ENCODE measurements around the gene RAB4A.
A peak's percentile ranks its signal among the peaks of the same experiment; 100 is the strongest.

RAB4A gene, protein sequence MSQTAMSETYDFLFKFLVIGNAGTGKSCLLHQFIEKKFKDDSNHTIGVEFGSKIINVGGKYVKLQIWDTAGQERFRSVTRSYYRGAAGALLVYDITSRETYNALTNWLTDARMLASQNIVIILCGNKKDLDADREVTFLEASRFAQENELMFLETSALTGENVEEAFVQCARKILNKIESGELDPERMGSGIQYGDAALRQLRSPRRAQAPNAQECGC

DNA sequence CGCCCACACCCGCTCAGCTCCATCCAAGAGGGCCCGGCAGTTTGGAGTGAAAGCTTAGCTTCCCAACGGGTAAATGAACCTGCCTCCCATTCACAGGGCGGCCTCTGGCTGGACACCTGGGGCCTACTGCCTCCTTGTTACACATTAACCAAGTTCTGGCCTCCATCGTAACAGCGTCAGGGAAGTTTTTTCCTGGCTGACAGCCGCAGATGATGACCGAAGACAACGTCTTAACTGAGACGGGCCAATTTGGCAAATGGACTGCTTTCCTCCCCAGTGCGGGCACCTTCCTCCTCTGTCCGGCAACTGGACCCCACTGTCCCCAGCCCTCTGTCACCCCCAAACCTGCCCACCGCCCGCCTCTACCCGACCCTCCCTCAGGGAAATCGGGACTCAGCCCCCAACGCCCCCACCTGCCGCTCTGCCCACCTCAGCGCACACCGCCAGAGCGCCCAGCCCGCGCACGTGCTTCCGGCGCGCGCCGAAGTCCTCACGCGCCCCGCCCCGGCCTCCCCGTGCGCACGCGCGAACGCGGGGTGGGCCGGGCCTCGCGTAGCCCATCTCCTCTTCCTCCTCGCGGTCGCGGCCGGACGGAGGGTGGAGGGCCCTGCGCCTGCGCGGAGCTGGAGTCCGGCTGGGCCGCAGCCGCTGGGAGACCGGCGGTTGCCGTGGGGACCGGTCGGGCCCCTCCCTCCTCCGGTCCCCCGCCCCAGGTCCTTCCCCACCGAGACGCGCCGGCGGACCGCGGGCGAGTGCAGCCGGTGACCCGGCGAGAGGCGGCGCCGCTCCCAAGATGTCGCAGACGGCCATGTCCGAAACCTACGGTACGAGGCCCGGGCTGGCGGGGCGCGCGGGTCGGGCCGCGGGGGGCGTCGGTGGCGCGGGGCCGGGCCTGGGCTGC is at the start of gene RAB4A:
RAB4A (plus strand) TSS at position 565 of the 901 bp plus-strand sequence; CDS start at position 794, 229 bp downstream.
- DNase-seq (ENCODE audit: low read depth), result peak; percentile 69

DNA sequence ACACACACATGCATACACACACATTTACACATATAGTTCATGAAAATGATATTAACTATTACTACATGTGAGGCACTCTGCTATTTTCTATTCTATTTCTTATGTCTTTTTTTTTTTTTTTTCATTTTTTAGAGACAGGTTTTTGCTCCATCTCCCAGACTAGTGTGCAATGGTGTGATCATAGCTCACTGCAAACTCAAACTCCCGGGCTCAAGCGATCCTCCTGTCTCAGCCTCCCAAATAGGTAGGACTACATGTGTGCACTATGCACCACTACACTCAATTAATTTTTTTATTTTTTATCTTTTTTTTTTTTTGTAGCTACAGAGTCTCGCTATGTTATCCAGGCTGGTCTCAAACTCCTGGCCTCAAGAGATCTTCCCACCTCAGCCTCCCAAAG is 48.8 kb upstream of the RAB4A start:
- no peak for DNase-seq (ENCODE audit: low read depth)

DNA sequence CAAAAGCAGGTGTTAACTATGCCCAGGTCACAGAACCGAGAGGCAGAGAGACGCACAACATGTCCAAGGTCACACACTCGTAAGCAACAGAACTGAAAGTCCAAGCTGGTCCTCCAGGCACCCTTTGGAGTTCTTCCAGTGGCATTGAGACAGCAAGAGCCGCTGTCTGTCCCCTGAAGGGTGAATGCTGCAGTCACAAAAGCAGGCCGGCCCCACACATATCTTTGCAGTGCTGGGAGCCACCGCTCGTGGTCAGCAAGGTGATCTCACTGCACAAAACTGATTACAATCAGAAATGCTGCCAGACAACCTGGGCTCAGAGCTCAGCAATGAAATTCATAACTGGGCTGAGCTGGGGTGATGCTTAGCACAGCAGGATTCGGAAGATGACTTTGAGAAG is 47.4 kb upstream of the RAB4A start:
- no peak for DNase-seq (ENCODE audit: low read depth)

DNA sequence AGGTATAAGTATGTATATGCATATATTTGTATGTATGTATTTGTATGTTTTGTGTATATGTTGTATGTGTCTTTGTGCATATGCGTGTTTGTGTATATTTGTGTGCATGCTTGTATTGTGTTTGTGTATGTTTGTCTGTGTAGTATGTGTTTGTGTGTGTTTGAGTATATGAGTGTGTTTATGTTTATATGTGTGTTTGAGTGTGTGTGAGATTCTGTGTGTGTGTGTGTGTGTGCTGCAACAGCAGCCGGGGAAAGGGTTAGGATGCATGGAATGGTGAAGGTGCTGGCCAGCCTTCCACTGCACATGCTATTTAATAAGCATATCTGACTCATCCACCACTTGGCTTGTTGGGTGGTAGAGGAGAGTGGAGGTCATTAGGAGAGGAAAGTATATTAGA is 46.6 kb upstream of the RAB4A start:
- DNase-seq (ENCODE audit: low read depth), result no peak

DNA sequence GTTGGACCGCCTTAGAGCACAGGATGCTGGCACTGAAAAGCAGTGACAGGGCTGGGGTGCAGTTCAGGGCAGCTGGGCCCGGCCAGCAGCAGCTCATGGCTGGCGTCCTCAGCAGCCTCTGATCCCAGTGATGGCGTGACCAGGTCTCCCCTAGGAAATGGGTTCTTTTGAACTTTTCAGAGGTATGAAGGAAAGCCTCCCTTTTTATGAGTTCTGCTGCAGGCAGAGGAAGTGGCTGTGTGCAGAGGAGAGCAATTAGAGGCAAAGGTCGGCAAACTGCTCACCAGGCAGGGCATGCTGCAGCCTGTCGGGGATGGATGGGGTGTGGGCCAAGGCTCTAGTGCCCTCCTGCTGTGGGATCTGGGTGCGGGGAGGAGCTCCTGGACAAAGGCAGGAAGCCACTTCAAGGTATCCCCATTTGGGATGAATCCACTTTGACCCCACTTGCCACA is 45.6 kb upstream of the RAB4A start:
- no peak for DNase-seq (ENCODE audit: low read depth)

DNA sequence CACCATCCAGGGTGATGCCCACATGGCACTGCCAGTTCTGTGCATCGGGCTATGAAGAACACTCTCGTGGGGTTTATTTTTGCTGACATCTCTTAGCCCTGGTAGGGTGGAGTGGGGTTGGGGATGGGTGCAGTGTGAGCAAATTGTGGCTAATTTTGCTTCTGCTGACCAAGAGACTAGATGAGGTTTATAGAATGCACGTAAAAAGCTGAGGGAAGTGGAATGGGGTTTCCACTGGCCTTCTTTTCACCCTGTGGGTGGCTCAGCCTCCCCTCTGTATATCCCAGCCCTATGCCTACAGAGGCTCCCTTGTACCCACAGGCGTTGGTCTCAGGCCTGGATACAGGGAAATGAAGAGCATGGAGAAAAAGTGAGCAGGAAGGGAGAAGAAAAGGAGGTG is 44.1 kb upstream of the RAB4A start:
- DNase-seq (ENCODE audit: low read depth), result no peak

DNA sequence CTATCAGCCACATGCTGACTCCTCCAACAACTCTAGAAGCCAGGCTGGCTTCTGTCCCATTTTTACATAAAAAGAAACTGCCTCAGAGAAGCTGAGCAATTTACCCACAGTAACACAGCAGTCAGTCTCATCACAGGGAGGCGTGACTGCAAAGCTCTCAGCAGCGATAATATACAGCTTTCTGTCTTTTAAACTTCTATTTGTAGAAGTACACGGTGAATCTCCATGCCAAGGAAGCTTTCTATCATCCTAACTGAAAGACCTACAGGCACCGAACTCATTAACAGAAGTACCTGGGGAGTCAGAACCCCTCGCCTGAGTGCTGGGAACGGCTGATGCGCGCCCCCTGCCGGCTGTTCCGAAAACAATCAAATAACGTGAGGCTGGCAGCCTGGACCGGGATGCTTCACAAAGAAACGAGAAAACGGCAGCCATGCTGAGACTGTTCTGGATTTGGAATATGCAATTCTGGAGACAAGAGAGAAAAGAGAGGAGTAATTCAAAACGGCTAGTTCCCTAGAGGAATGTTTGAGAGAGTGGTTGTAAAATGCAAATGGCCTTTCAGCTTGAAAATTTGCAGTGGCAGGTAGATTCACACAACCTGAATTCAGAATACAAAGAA is 43.5 kb upstream of the RAB4A start:
- DNase-seq (ENCODE audit: low read depth), result peak; percentile 50

DNA sequence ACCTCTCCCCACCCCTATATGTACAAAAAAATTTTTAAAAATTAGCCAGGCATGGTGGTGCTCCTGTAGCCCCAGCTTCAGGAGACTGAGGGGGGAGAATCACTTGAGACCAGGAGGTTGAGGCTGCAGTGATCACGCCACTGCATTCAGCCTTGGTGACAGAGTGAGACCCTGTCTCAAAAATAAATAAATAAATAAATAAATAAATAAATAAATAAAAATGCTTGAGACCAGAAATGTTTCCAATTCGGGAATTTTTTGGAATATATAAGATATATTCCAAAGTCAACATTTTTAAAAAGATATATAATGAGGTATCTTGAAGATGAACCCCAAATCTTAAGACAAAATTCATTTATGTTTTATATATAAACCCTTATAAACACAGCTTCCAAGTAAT is 42.4 kb upstream of the RAB4A start:
- no peak for DNase-seq (ENCODE audit: low read depth)

DNA sequence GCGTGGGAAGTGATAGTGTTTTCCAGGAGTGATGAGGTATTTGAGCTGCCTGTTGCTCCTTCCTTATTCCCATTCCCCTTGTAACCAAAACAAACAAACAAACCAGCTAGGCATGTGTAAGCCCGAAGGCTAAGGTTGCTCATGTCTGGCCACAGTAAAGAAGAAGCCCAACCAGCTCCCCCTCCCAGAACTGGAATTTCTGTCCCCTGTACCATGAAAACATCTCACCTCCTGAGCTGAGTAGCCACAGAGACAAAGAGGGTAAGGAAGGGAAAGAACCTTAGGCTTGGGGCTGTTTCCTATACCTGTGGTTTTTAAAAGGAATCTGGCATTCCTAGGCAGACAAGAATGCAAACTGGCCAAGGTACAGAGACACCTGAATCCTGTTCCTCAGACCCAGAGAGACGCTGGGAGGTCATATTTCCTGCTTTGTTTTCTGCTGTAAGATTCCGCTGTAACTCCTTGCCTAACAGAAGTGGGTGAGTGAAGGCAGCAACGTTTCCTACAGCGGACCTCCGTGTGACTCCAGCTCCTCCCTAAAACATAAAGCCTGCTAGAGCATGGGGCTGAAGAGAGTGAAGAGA is 41.7 kb upstream of the RAB4A start:
- no peak for DNase-seq (ENCODE audit: low read depth)

DNA sequence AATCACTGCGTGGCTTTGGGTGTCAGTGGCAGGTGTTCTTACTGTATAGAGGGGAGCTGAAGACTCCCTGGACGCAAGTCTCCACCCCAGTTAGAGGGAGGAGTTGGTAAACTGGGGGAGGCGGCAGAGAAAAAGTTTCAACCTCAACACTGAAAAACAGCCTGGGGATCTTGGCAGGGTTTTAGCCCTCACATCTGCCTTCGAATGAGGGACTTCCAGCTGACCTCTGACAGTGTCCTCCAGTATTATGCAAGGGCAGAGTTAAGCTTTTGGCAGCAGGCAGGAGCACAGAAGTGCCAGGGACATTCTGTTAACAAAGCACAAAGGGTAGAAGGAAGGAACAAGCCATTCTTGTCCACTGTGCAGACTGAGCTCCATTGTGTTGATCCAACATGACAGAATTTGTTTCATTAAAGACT is 41.2 kb upstream of the RAB4A start:
- DNase-seq (ENCODE audit: low read depth), result no peak

DNA sequence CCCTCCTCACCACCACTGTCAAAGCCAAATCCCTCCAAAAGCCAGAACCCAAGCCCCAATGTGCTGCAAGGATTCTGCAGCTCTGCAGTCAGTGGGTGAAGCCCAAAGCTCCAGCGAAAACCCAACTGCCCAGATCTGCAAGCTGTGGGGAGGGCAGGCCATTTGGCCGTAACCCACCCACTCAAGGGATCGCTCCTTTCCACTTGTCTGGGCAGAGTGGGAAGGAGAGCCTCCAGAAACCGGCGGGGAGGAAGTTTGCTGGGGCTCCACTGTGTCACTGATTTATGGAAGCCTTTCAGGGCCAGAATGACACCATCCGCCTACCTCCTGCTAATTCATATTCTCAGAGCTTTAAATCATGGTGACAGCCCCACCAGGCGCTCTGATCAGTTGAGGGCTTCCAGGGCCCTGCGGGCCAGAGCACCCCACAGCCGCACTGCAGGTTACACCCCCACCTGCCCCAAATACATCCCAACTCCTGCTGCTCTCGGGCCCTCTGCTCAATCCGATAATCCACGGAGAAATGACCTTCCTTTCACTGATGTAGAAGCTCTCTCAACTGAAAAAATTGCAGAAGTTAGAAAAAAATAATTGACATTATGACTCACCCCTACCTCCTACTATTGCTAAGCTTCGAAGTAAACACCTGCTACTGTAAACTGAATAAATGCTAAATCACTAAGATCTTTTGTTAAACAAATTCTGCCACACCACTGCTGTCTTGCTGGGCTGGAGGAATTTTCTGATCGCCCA is 40.6 kb upstream of the RAB4A start:
- no peak for DNase-seq (ENCODE audit: low read depth)

DNA sequence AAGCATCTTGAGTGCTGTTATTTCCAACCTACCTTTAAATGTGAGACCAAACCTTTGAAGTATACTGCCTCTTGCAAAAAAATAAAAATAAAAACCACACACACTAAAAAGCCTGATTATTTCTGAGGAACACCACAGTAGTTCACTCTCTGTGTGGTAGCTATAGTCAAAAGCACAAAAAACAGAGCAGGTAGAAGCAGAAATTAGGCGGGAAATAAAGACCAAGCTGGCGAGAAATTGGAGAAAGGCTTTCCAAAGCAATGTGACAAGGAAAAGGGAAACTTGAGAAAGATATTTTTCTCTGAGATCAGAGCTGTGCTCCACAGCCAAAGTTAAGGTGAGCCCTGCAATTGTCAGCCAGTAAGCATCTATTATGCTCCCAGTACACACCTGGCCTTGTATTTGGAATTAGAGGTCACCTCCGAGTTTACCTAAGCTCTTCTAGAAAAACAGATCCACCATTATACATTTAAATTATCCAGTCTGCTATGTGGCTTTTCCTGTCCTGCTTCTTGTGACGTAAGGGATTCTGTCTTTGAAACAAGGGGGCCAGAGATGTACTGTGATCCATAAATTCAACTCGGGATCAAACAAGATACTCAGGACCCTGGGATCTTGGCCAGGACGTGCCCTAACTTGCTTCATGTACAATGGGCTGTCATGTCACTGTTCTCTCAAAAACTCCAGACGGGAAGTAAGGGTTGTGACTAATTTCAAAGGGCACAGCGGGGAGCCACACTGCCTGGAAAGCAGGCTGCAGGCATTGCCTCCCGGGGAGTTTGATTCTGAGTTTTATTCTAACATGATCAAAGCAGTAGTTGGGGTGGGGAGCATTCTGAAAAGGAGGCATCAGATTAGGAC is 39.8 kb upstream of the RAB4A start:
- DNase-seq (ENCODE audit: low read depth), result no peak

DNA sequence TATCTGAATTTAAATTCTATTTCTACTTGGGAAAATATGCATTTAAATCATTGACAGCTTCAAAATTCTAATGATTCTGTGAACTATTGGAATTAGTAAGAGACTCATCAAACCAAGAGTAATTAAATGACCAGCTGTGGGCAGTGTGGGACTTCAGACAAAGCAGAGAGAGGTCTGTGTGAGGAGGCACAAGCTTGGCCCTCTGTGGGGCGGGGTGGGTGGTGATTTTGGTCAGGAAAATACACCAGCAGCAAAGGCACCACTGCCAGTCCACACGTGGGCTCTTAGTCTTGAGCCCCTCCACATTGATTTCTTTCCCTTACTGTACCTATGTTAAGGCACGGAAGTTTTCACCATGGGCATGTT is 39.2 kb upstream of the RAB4A start:
- no peak for DNase-seq (ENCODE audit: low read depth)

DNA sequence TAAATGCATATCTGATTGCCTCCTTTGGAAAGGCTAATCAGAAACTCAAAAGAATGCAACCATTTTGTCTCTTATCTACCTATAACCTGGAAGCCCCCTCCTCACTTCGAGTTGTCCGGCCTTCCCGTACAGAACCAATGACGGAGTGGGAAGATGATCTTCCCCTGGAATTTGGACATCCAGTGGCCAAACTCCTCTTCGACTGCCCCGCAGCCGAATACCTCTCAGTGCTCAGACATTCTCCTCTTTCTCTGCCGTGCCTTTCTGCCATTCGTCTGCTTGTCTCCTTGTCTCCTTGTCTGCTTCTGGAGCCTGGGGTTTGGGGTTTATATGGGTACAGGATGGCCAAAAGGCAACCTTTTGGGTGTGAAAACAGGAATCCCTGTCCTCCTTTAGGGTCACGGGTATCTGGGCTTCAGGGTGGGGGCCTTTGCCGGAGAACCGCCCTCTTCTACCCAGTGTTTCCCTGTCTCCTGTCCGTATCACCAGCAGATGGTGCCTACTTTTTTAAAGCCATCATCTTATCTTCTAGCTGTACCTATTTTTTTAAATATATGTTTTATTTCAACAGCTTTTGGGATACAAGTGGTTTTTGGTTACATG is 35.9 kb upstream of the RAB4A start:
- DNase-seq (ENCODE audit: low read depth), result no peak

DNA sequence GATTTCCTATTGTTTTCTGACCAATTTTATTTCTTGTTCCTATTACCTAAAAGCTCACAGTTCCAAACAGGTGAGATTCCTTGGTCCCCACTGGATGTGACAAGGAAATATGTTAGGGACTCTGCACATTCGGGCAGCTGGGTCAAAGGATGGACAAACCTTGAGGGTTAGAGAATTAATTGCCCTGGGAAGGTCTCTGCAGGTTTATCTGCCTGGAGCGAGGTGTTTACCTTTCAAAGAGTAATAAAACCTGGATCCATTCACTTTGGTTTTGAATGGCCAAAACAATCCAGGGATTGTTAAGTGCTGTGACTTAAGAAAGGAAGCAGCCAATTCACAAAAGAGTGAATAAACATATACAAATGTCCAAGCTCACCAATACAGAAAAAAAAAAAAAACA is 33.6 kb upstream of the RAB4A start:
- DNase-seq (ENCODE audit: low read depth), result no peak

DNA sequence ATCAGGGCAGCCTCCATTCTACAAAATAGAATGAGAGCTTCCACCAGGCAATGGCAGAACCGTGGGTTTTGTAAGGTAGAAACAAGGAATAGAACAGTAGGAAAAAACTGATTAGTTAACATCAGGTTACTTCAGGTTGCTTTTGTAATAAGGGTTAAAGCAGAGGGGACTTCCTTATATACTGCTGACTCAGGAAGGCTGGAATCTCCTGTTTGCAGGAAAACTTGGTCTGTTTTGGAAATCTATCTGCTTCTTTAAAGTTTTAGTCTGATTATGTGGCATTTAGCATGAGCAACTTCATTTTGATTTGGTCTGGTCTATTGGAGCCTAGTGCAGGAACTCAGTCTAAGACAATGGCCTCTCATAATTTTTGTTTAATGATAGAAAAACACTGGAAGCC is 32.7 kb upstream of the RAB4A start:
- DNase-seq (ENCODE audit: low read depth), result no peak

DNA sequence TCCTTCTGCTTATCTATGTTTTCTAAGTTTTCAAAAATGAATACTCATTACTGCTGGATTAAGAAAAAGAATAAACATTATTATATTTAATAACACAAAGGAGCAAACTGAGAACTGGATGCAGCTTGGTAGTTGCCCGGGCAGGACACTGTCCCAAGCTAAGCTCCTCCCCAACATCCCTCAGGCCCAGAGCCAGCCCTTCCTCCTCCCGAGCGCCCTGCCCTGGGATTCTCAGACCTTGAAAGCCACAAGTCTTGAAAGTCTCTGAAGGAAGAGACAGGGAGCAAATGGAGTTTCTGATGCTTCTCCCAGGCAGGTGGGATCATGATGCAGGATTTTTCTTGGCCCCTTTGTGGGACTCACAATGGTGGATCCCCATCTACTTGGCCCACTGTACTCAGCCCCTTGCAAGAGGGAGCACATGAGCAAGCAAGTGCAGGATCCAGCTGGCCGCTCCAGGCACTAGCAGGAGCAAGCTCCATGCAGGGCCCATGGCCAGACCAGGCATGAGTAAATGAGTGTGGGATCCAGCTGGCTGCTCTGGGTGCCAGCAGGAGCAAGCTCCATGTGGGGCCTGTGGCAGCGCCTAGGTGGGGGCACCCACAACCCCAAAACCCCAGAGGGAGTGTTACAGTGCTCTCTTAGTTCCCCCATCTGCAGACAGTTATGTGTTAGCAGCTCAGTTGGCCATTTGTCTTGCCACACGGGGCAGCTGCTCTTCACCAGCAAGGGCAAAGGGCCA is 32.1 kb upstream of the RAB4A start:
- no peak for DNase-seq (ENCODE audit: low read depth)

DNA sequence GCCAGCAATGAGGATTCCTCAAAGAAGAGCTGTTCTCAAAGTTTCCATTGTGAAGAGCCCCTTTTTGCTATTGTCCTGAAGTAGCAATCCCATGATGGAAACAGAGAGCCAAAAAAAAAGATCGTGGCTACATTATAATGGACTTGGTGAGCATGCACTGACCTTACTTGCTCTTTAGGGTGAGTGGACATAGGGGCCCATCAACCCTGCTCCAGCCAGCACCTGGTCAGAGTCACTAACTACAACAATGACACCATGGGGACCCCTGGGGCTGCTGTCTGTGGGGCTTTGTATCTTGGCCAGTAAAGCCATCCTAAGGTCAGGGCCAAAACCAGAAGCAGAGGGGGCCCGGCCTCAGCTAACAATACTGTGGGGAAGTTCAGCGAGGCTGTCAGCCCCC is 30.4 kb upstream of the RAB4A start:
- no peak for DNase-seq (ENCODE audit: low read depth)

DNA sequence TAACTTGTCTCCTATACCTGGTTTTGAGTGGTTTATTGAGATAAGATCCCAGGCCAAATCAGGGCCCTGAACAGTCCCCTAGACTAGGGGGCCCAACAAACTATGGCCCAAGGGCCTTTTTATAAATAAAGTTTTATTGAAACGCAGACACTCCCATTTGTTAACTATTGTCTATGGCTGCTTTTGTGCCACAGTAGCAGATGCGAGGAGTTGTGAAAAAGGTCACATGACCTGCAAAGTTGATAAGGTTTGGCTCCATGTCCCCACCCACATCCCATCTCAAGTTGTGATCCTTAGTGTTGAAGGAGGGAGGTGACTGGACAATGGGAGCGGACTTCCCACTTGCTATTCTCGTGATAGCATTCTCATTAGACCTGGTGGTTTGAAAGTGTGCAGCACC is 29.5 kb upstream of the RAB4A start:
- no peak for DNase-seq (ENCODE audit: low read depth)

DNA sequence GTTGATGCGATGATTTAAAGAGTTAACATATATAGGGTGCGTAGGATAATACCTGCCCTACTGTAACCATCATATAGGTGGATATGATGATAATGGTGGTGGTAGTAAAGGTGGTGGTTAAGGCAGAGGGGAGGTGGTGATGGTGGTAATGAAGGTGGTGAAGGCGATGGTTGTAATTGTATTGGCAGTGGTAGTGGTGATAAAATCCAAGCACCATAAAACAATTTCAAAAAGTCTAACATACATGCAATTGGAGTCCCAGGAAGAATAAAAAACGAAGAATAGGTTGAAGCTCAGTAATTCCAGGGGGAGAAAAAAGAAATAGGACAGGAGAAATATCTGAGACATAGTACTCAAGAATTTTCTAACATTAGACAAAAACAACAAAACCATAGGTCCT is 27.3 kb upstream of the RAB4A start:
- no peak for DNase-seq (ENCODE audit: low read depth)

All from stimulated activated CD8-positive, alpha-beta memory T cell treated with anti-CD3 and anti-CD28 coated beads, Interleukin-12 subunit alpha, Interleukin-12 subunit beta, amount 100 ng/mL, for 4 hours (primary cell).